Measurements from ENCODE around the gene MCF2L. TPM values are rescaled to one million over a fixed set of nuclear protein-coding genes. Genes with fewer than 3 reads are reported as not detected.

The MCF2L gene
- polyA plus RNA-seq, 1 donor from 2014 or later: 88.0 TPM

DNA sequence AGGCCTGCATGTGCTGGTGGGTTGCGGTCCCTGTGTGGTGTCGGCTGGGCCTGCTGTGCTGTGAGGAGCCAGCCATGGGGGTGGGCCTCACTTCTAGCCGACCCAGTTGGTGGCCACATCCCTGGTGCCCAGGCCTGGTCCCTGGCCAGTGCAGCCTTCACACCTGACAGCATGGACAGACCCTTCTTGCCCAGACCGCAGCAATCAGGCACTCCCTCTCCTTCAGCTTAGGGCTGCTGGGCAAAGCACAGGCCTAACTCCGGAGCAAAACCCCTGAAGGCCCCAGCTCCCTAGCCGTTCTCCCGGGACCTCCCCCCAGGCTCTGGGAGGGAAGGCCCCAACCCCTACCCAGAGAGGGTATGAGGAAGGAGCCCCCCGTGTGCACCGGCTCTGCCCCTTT, 6.6 kb upstream of the MCF2L start:
- Histone ChIP-seq H3K27ac (ENCODE audit: low read length) (no peak overlapping the region), H3K36me3 (ENCODE audit: insufficient read depth, low read length) (no peaks in the 10 kb centered on the region), H3K4me2 (ENCODE audit: low read length) (no peak overlapping the region), H4K20me1 (ENCODE audit: insufficient read depth) (no peaks in the 10 kb centered on the region), H2AFZ (ENCODE audit: low read depth, low read length) (no peak overlapping the region), H3F3A (ENCODE audit: insufficient read depth, low read length, poor library complexity, severe bottlenecking) (no peaks in the 10 kb centered on the region), H3K9ac (ENCODE audit: low read length) (no peak overlapping the region), H3K4me3 (ENCODE audit: low read length) (no peak overlapping the region), H3K9me3 (ENCODE audit: low read length) (no peaks in the 10 kb centered on the region), H3K27me3 (ENCODE audit: insufficient read depth, low read depth, low read length) (no peaks in the 10 kb centered on the region), H3K9me2 (ENCODE audit: insufficient read depth, low read length) (no peaks in the 10 kb centered on the region), H3K79me2 (replicated peaks; ENCODE audit: insufficient read depth, low read length) (no peaks in the 10 kb centered on the region)
- no peak for TF ChIP-seq POLR2AphosphoS5 (IDR thresholded peaks at IDR 0.05)
- TF ChIP-seq, protein P1, sequence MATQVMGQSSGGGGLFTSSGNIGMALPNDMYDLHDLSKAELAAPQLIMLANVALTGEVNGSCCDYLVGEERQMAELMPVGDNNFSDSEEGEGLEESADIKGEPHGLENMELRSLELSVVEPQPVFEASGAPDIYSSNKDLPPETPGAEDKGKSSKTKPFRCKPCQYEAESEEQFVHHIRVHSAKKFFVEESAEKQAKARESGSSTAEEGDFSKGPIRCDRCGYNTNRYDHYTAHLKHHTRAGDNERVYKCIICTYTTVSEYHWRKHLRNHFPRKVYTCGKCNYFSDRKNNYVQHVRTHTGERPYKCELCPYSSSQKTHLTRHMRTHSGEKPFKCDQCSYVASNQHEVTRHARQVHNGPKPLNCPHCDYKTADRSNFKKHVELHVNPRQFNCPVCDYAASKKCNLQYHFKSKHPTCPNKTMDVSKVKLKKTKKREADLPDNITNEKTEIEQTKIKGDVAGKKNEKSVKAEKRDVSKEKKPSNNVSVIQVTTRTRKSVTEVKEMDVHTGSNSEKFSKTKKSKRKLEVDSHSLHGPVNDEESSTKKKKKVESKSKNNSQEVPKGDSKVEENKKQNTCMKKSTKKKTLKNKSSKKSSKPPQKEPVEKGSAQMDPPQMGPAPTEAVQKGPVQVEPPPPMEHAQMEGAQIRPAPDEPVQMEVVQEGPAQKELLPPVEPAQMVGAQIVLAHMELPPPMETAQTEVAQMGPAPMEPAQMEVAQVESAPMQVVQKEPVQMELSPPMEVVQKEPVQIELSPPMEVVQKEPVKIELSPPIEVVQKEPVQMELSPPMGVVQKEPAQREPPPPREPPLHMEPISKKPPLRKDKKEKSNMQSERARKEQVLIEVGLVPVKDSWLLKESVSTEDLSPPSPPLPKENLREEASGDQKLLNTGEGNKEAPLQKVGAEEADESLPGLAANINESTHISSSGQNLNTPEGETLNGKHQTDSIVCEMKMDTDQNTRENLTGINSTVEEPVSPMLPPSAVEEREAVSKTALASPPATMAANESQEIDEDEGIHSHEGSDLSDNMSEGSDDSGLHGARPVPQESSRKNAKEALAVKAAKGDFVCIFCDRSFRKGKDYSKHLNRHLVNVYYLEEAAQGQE (IDR thresholded peaks at IDR 0.05; ENCODE audit: borderline replicate concordance): no peak
- TF ChIP-seq RAD21 (conservative IDR thresholded peaks at IDR 0.05): no peak
- no peak for TF ChIP-seq EZH2 (IDR thresholded peaks at IDR 0.05; ENCODE audit: borderline replicate concordance, insufficient read depth, low read length, poor library complexity, severe bottlenecking)
- TF ChIP-seq MXI1 (conservative IDR thresholded peaks at IDR 0.05; ENCODE audit: poor library complexity, severe bottlenecking): no peak
- TF ChIP-seq SMC3 (conservative IDR thresholded peaks at IDR 0.05; ENCODE audit: poor library complexity): no peak

DNA sequence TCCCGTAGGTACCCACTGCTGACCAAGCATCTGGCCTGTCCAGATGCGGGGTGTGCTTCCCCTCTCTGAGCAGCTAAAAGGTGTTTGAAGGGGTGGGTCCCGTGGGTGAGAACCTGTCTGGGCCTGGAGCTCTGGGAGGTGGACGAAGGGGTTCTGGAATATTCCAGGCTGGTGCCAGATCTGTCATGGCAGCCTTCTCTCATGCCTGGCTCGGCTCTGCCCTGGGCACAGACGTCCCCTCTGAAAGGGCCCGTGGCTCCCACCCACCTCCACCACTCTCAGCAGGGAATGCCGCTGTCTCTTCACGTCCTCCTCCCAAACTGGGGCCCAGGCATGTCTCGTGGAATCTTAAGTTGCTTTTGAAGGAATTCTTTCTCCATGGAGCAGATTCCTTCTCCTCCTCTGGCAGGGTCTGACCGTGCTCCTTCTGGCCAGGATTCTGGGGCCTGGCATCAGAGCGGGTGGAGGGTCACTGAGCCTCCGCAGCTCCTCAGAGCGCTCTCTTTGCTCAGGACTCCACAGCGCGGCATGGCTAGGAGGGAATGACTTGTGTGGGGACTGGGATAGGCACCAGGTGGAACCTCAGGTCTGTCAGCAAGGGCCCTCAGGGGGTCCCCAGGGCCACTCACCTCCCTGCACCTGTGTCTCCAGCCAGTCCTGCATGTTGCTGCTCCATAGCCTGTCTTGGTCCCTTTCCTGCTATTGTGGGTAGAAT, 5.9 kb upstream of the MCF2L start:
- Histone ChIP-seq H3K9me3 (ENCODE audit: low read length) (no peaks in the 10 kb centered on the region), H4K20me1 (ENCODE audit: insufficient read depth) (no peaks in the 10 kb centered on the region), H3K9me2 (ENCODE audit: insufficient read depth, low read length) (no peaks in the 10 kb centered on the region), H3K27ac (ENCODE audit: low read length) (no peak overlapping the region), H3K79me2 (replicated peaks; ENCODE audit: insufficient read depth, low read length) (no peaks in the 10 kb centered on the region), H3K9ac (ENCODE audit: low read length) (no peak overlapping the region), H2AFZ (ENCODE audit: low read depth, low read length) (no peak overlapping the region), H3K4me2 (ENCODE audit: low read length) (no peak overlapping the region), H3F3A (ENCODE audit: insufficient read depth, low read length, poor library complexity, severe bottlenecking) (no peaks in the 10 kb centered on the region), H3K36me3 (ENCODE audit: insufficient read depth, low read length) (no peaks in the 10 kb centered on the region), H3K4me3 (ENCODE audit: low read length) (no peak overlapping the region), H3K27me3 (ENCODE audit: insufficient read depth, low read depth, low read length) (no peaks in the 10 kb centered on the region)
- no peak for TF ChIP-seq RAD21 (conservative IDR thresholded peaks at IDR 0.05)
- TF ChIP-seq, protein P1 (IDR thresholded peaks at IDR 0.05; ENCODE audit: borderline replicate concordance): no peak
- no peak for TF ChIP-seq EP300 (conservative IDR thresholded peaks at IDR 0.05; ENCODE audit: poor library complexity, severe bottlenecking)
- no peak for TF ChIP-seq MXI1 (conservative IDR thresholded peaks at IDR 0.05; ENCODE audit: poor library complexity, severe bottlenecking)
- no peak for TF ChIP-seq SMC3 (conservative IDR thresholded peaks at IDR 0.05; ENCODE audit: poor library complexity)
- TF ChIP-seq TAF1 (IDR thresholded peaks at IDR 0.05; ENCODE audit: low read depth): no peak
- no peak for TF ChIP-seq EZH2 (IDR thresholded peaks at IDR 0.05; ENCODE audit: borderline replicate concordance, insufficient read depth, low read length, poor library complexity, severe bottlenecking)

Measured in neural cell (in vitro differentiated cells).